B cell (primary cell): ENCODE data around the gene TIMM17A. TPM values are rescaled to one million over a fixed set of nuclear protein-coding genes. Genes with fewer than 3 reads are reported as not detected.

Experiments used
- ATAC-seq: fragments of 200-7000 bp; cut with Tn5 transposase; one replicate; pipeline ENCODE4 v1.10.0; 2021; ENCODE audit warnings: low read depth, mild to moderate bottlenecking, moderate number of reproducible peaks, moderate library complexity
- CTCF ChIA-PET: fragments of 350-600 bp; sonication (Branson Sonifier 250); formaldehyde crosslinking; loops from one replicate; lab custom pipeline; 2021; ENCODE audit warnings: antibody characterized with exemption, inconsistent platforms; lab: Charles Lee
- POLR2A ChIA-PET: fragments of 350-600 bp; sonication (Branson Sonifier 250); formaldehyde crosslinking; loops from one replicate; lab custom pipeline; 2021; ENCODE audit warnings: antibody characterized with exemption; lab: Charles Lee
- DNase-seq: peaks from one replicate; pipeline ENCODE4 v3.0.0; 2013
- H2AFZ ChIP-seq: 2 replicates; pipeline ENCODE4 v1.6.1; 2012; ENCODE audit warnings: mild to moderate bottlenecking, low read depth, low read length; ENCODE audit not compliant: insufficient read depth, poor library complexity, severe bottlenecking
- H3K27ac ChIP-seq, 2 donors: 1 replicate in 1 of 2; 2 replicates in 1 of 2; pipeline ENCODE4 v1.5.1; 2012 to 2013; ENCODE audit warnings: low read length in 2 of 2, mild to moderate bottlenecking in 2 of 2, moderate library complexity in 1 of 2
- H3K27me3 ChIP-seq, 4 experiments: fragments of 200-600 bp in 1 of 4; sonication (generic) in 1 of 4; replicated peaks in 1 of 4; 1 replicate in 2 of 4; 2 replicates in 2 of 4; pipeline versions ENCODE4 v1.6.1 to v1.7.0; 2013 to 2016; ENCODE audit warnings: low read length in 3 of 4, mild to moderate bottlenecking in 2 of 4, mixed read lengths in 1 of 4, moderate library complexity in 1 of 4; ENCODE audit not compliant: insufficient read depth in 4 of 4, control insufficient read depth in 3 of 4; ENCODE audit errors: control extremely low read depth in 1 of 4
- H3K36me3 ChIP-seq, 2 experiments: replicated peaks in 1 of 2; 1 replicate in 1 of 2; 2 replicates in 1 of 2; pipeline versions ENCODE4 v1.6.1 to v1.7.1; 2013; ENCODE audit warnings: low read length in 1 of 2; ENCODE audit not compliant: insufficient read depth in 2 of 2, control insufficient read depth in 1 of 2; ENCODE audit errors: control extremely low read depth in 1 of 2, extremely low read depth in 1 of 2
- H3K4me1 ChIP-seq, 2 donors: fragments of 200-600 bp in 1 of 2; sonication (generic) in 1 of 2; 1 replicate in 1 of 2; 2 replicates in 1 of 2; pipeline versions ENCODE4 v1.5.1 to v1.6.1; 2013 to 2017; ENCODE audit warnings: low read length in 2 of 2; ENCODE audit not compliant: control insufficient read depth in 2 of 2, insufficient read depth in 2 of 2
- H3K4me2 ChIP-seq: replicated peaks from 2 replicates; pipeline ENCODE3; 2012; ENCODE audit warnings: mild to moderate bottlenecking, low read depth, low read length; ENCODE audit not compliant: poor library complexity, severe bottlenecking
- H3K4me3 ChIP-seq, 5 experiments: fragments of 200-600 bp in 1 of 5; sonication (generic) in 1 of 5; 1 replicate in 3 of 5; 2 replicates in 2 of 5; pipeline versions ENCODE4 v1.5.1 to v1.7.0; 2011 to 2016; ENCODE audit warnings: low read length in 4 of 5, mild to moderate bottlenecking in 4 of 5, low read depth in 2 of 5, control low read depth in 1 of 5, moderate library complexity in 1 of 5; ENCODE audit not compliant: insufficient read depth in 1 of 5; ENCODE audit errors: control extremely low read depth in 1 of 5, extremely low read depth in 1 of 5
- H3K79me2 ChIP-seq: fragments of 200-600 bp; sonication (generic); one replicate; pipeline ENCODE4 v1.6.0; 2016; ENCODE audit warnings: low read length; ENCODE audit not compliant: control insufficient read depth, insufficient read depth
- H3K9ac ChIP-seq: fragments of 200-600 bp; sonication (generic); 2 replicates; pipeline ENCODE4 v1.6.1; 2017; ENCODE audit warnings: mild to moderate bottlenecking, low read length, moderate library complexity
- H3K9me3 ChIP-seq, 3 donors: one replicate each; pipeline versions ENCODE4 v1.6.1 to v1.7.1; 2013; ENCODE audit warnings: low read length in 2 of 3; ENCODE audit not compliant: control insufficient read depth in 2 of 3, insufficient read depth in 1 of 3; ENCODE audit errors: control extremely low read depth in 1 of 3
- H4K20me1 ChIP-seq: 2 replicates; pipeline ENCODE4 v1.6.0; 2012; ENCODE audit warnings: mild to moderate bottlenecking, low read length; ENCODE audit not compliant: insufficient read depth, control insufficient read depth, poor library complexity, severe bottlenecking
- H3K27ac Mint-ChIP-seq: one replicate; pipeline ENCODE4 v1.8.0; 2021; ENCODE audit warnings: mixed read lengths
- H3K27me3 Mint-ChIP-seq: one replicate; pipeline ENCODE4 v1.8.0; 2021; ENCODE audit warnings: mixed read lengths
- H3K4me1 Mint-ChIP-seq: one replicate; pipeline ENCODE4 v1.8.0; 2021; ENCODE audit warnings: mixed read lengths
- H3K4me3 Mint-ChIP-seq: one replicate; pipeline ENCODE4 v1.8.0; 2021; ENCODE audit warnings: mixed read lengths
- H3K9me3 Mint-ChIP-seq: one replicate; pipeline ENCODE4 v1.8.0; 2022; ENCODE audit warnings: mixed read lengths; ENCODE audit not compliant: insufficient read depth
- CTCF ChIP-seq: fragments of 200-600 bp; IDR thresholded peaks from one replicate; pipeline ENCODE4 v1.8.0; 2022; ENCODE audit warnings: antibody characterized with exemption, mild to moderate bottlenecking
- EZH2 ChIP-seq: IDR thresholded peaks from 2 replicates; pipeline ENCODE4 v1.6.1; 2012; ENCODE audit warnings: borderline replicate concordance, low read depth, mild to moderate bottlenecking, moderate library complexity, low read length; ENCODE audit not compliant: insufficient read depth, poor library complexity, severe bottlenecking
- WGBS: methylation state at CpG from one replicate; pipeline ENCODE4 v1.1.5; 2013; ENCODE audit warnings: missing lambda C conversion rate; ENCODE audit not compliant: insufficient coverage; 5-methylcytosine and 5-hydroxymethylcytosine counted together
- intact Hi-C: fragments of 100-400 bp; cut with micrococcal nuclease; formaldehyde crosslinking; loops from one replicate; pipeline ENCODE4 v1.10.0; 2022
- polyA plus RNA-seq: library from polyadenylated mRNA; depleted of rRNA; stranded (reverse); fragments of >200 nt; gene quantifications from 2 replicates; pipeline ENCODE4 v1.2.3, GENCODE V29; 2012
- total RNA-seq, 2 donors: library from RNA; stranded (reverse); fragments of 120-200 nt in 1 of 2; gene quantifications; 1 replicate in 1 of 2; 2 replicates in 1 of 2; pipeline versions ENCODE4 v1.2.3 to v1.2.4, GENCODE V29; 2013 to 2022

TIMM17A gene
- total and polyA plus RNA-seq, 2 donors (not counting 1 experiment from before 2014, with no cell fraction given): 13.7 to 31.5 TPM

DNA sequence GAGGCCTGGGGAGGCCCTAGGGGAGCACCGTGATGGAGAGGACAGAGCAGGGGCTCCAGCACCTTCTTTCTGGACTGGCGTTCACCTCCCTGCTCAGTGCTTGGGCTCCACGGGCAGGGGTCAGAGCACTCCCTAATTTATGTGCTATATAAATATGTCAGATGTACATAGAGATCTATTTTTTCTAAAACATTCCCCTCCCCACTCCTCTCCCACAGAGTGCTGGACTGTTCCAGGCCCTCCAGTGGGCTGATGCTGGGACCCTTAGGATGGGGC, 60.3 kb downstream of the TIMM17A start:
- no peak overlapping the region for H3K4me3 Mint-ChIP-seq
- Histone ChIP-seq H3K9ac (no peak overlapping the region), H3K9me3 (no peaks in the 10 kb centered on the region), H3K4me1 (no peaks in the 10 kb centered on the region), H3K27me3 (no peaks in the 10 kb centered on the region), H3K36me3 (no peaks in the 10 kb centered on the region), H3K27ac (no peak overlapping the region), H4K20me1 (no peaks in the 10 kb centered on the region), H2AFZ (no peak overlapping the region), H3K4me2 (no peak overlapping the region), H3K79me2 (no peaks in the 10 kb centered on the region), H3K4me3 (no peak overlapping the region)
- H3K27ac Mint-ChIP-seq: no peak overlapping the region
- ChIA-PET POLR2A (no interaction called here), CTCF (interaction anchor here (0.6 to 2.1 kb wide), 2 partner anchors 15 to 16 kb away, joined by 4 read pairs; no protein-coding TSS in a partner anchor)
- no peaks in the 10 kb centered on the region for H3K9me3 Mint-ChIP-seq
- ATAC-seq (no peak), DNase-seq (no peak)
- intact Hi-C loops: no loop called here
- H3K27me3 Mint-ChIP-seq: peaks cover 10% of the 10 kb centered on the region
- H3K4me1 Mint-ChIP-seq: no peaks in the 10 kb centered on the region
- 100% methylated on average over 1 of the region's 3 CpGs for WGBS
- TF ChIP-seq EZH2: no peak
- TF ChIP-seq CTCF: no peak

DNA sequence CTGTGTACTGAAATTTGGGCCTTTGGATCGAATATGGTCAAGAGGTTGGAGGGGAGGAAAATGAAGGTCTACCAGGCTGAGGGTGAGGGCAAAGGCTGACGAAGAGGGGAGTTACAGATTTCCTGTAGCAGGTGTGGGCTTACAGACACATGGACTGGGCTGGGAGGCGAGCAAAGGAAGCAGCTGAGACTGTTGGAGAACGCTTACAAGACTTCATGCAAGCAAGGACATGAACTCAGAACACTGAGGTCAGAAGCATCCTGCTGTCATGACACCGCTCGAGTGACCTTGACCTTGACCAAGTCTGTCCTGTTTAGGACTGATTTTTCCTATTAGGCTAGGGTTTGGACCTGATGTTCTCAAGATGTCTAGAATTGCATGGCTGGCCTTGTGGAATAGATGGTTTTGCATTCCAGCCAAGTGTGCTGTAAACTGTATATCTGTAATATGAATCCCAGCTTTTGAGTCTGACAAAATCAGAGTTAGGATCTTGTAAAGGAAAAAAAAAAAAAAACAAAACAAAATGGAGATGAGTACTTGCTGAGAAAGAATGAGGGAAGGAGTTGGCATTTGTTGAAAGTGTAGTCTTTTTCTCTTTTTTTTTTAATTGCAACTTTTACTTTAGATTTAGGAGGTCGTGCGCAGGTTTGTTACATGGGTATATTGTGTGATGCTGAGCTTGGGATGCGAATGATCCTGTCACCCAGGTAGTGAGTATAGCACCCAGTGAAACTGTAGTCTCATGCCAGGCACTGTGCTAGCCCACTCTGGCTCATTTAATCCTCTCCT, 60.9 kb downstream of the TIMM17A start:
- no peak for TF ChIP-seq EZH2
- TF ChIP-seq CTCF: no peak
- ATAC-seq: no peak
- no peaks in the 10 kb centered on the region for H3K9me3 Mint-ChIP-seq
- WGBS: 76% methylated on average over 7 of the region's 9 CpGs
- Histone ChIP-seq H3K9ac (no peak overlapping the region), H3K9me3 (no peaks in the 10 kb centered on the region), H4K20me1 (no peaks in the 10 kb centered on the region), H3K27ac (no peak overlapping the region), H3K4me3 (no peak overlapping the region), H3K4me1 (no peaks in the 10 kb centered on the region), H3K27me3 (no peaks in the 10 kb centered on the region), H3K4me2 (no peak overlapping the region), H2AFZ (no peak overlapping the region), H3K79me2 (no peaks in the 10 kb centered on the region), H3K36me3 (no peaks in the 10 kb centered on the region)
- POLR2A ChIA-PET: no interaction called here
- H3K27ac Mint-ChIP-seq: no peak overlapping the region
- DNase-seq: no peak
- CTCF ChIA-PET: interaction anchor here (0.6 to 2.1 kb wide), 3 partner anchors 15 to 43 kb away, joined by 3 to 4 read pairs (median 4); no protein-coding TSS in a partner anchor
- H3K27me3 Mint-ChIP-seq: peaks cover 10% of the 10 kb centered on the region
- intact Hi-C loops: no loop called here
- H3K4me1 Mint-ChIP-seq: no peaks in the 10 kb centered on the region
- no peak overlapping the region for H3K4me3 Mint-ChIP-seq
